ENCODE measurements around the gene AVEN. TPM values are rescaled to one million over a fixed set of nuclear protein-coding genes. Genes with fewer than 3 reads are reported as not detected.

The AVEN gene
- total and polyA plus RNA-seq, 9 of the 15 experiments (the other 6 are each of a cell fraction or from before 2014, with no cell fraction given): 1.5 to 6.4 (median 4.7) TPM

DNA sequence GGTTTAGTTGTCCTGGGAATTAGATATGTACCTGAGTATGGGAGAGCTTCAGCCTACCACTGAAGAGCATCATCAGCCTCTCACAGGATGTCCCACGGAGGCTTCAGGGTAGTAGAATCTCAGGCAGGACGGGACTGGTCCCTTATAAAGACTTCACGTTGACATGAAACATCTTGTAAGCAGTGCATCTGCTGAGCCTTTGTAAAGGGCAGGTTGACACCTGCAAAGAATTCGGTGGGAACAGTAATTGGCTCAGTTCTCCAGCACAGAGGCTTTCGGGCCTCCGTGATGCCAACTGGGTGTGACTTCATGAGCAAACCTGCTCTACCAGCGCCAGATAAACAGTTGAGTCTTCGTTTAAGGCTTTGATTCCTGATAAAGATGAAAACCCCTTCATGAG is 26.9 kb upstream of the AVEN start:
- CTCF ChIA-PET (ENCODE audit: low intra/inter-chr PET ratio): no interaction called here
- no TSS peak for BruUV-seq (replicated peaks)
- intact Hi-C loops (cut with micrococcal nuclease) (loop anchor here (2.0 kb wide), 1 partner anchor 43 kb away; no protein-coding TSS in a partner anchor), in situ Hi-C loops (cut with MboI) (loop anchor here (10.0 kb wide), 1 partner anchor 299 kb away; the partner anchor contains the start of gene LPCAT4)
- Histone ChIP-seq H3K9me1 (ENCODE audit: control insufficient read depth, insufficient read depth, low read length) (no peaks in the 10 kb centered on the region), H3K27me3 (ENCODE audit: control insufficient read depth in 2 of 2, insufficient read depth in 2 of 2, low read length in 2 of 2) (peaks cover 0 to 3% of the 10 kb centered on the region in 2 experiments; a peak in 2 of 5 replicates), H3K9me3 (replicated peaks; ENCODE audit: control insufficient read depth, insufficient read depth, low read depth, low read length) (no peaks in the 10 kb centered on the region; the same call in 1 of the 2 replicates), H3K4me2 (ENCODE audit: insufficient read depth, low read length) (no peak overlapping the region), H3K4me1 (replicated peaks in 1 of 2; ENCODE audit: control insufficient read depth in 2 of 2, insufficient read depth in 2 of 2, low read length in 2 of 2) (no peaks in the 10 kb centered on the region), H3K79me2 (ENCODE audit: control insufficient read depth, insufficient read depth, low read length) (no peaks in the 10 kb centered on the region), H3K9ac (ENCODE audit: insufficient read depth in 1 of 2, low read depth in 2 of 2, low read length in 2 of 2) (no peak overlapping the region), H4K20me1 (replicated peaks; ENCODE audit: control insufficient read depth, insufficient read depth, low read length) (no peaks in the 10 kb centered on the region), H3K36me3 (ENCODE audit: control insufficient read depth, insufficient read depth, low read length) (no peaks in the 10 kb centered on the region), H2AFZ (ENCODE audit: low read depth, low read length) (no peak overlapping the region), H3K27ac (ENCODE audit: extremely low read depth, low read depth, low read length) (no peak overlapping the region), H3K4me3 (no peak overlapping the region)
- FAIRE-seq: no peak
- no peak for ATAC-seq
- DNase-seq (ENCODE audit: extremely low read depth in 1 of 4, low spot score in 3 of 4): no peak
- 6% methylated on average over 8 of the region's 8 CpGs for WGBS (ENCODE audit: insufficient coverage, low coverage, missing lambda C conversion rate)
- POLR2A ChIA-PET: interaction anchor here (0.6 kb wide), 1 partner anchor 752 kb away, joined by 4 read pairs; no protein-coding TSS in a partner anchor
- TF ChIP-seq RBM14 (IDR thresholded peaks at IDR 0.05; ENCODE audit: borderline replicate concordance, insufficient read depth, low read depth, low read length) (no peak), ETS1 (conservative IDR thresholded peaks at IDR 0.05; ENCODE audit: control insufficient read depth, low read depth, low read length) (no peak), ZNF778 (CRISPR knock-in tag; IDR thresholded peaks at IDR 0.05) (no peak), MNT (conservative IDR thresholded peaks at IDR 0.05) (no peak), KLF10 (CRISPR knock-in tag; IDR thresholded peaks at IDR 0.05) (no peak), FOXA1 (IDR thresholded peaks at IDR 0.05; ENCODE audit: borderline replicate concordance) (no peak), ETV6 (IDR thresholded peaks at IDR 0.05; ENCODE audit: borderline replicate concordance in 1 of 2, low read depth in 2 of 2, low read length in 1 of 2) (no peak), ETV6 (CRISPR knock-in tag; IDR thresholded peaks at IDR 0.05; ENCODE audit: borderline replicate concordance) (no peak), HDAC6 (IDR thresholded peaks at IDR 0.05; ENCODE audit: low read depth, low read length) (no peak), SMAD2 (IDR thresholded peaks at IDR 0.05; ENCODE audit: low read depth, low read length) (no peak), SAFB2 (IDR thresholded peaks at IDR 0.05; ENCODE audit: borderline replicate concordance, low read depth, low read length, severe bottlenecking) (no peak), PYGO2 (tag; IDR thresholded peaks at IDR 0.05) (no peak), E4F1 (CRISPR knock-in tag; IDR thresholded peaks at IDR 0.05; ENCODE audit: borderline replicate concordance) (no peak), NR1H2 (CRISPR knock-in tag; IDR thresholded peaks at IDR 0.05) (no peak), FOXP1 (CRISPR knock-in tag; IDR thresholded peaks at IDR 0.05) (no peak), HEY1 (CRISPR knock-in tag; IDR thresholded peaks at IDR 0.05; ENCODE audit: borderline replicate concordance) (no peak)
